Upper lobe of left lung (tissue), 4 donors: ENCODE results near the gene CCDC81.

Source experiments
- EP300 ChIP-seq, 4 donors: sonication (generic); formaldehyde crosslinking; IDR thresholded peaks; one replicate each; pipeline ENCODE4 v1.5.1; 2017; ENCODE audit warnings: antibody characterized with exemption in 4 of 4, control low read depth in 2 of 4
- POLR2A ChIP-seq, 4 donors: fragments of 450-650 bp; IDR thresholded peaks; one replicate each; pipeline ENCODE4 v1.5.1; 2016 to 2017; ENCODE audit warnings: antibody characterized with exemption in 4 of 4, mild to moderate bottlenecking in 2 of 4
- TF ChIP-seq, protein P1 (sequence below), 6 experiments: fragments of 450-650 bp in 4 of 6; fragments of 200-600 bp in 2 of 6; sonication (generic) in 2 of 6; IDR thresholded peaks; one replicate each; pipeline ENCODE4 v1.5.1; 2016 to 2019; ENCODE audit warnings: antibody characterized with exemption in 6 of 6

DNA sequence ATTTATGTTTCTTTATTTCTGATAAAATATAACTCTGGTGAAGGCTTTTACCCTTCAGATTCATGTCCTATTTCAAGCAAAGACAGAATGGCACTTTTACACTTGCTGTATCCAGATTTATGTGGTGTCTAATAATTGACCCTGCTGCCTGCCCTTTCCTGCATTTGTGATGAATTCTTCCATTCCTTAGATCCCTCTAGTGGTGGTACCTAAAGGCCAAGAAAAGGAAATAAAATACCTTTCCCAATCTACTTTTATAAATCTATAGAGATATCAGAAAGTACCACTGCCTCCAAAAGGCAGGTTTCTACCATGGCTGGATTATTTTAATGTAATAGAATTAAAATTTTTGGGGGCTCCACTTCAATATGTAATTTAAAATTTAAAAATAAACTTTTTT, 34.2 kb downstream of the CCDC81 start:
- TF ChIP-seq, protein P1, sequence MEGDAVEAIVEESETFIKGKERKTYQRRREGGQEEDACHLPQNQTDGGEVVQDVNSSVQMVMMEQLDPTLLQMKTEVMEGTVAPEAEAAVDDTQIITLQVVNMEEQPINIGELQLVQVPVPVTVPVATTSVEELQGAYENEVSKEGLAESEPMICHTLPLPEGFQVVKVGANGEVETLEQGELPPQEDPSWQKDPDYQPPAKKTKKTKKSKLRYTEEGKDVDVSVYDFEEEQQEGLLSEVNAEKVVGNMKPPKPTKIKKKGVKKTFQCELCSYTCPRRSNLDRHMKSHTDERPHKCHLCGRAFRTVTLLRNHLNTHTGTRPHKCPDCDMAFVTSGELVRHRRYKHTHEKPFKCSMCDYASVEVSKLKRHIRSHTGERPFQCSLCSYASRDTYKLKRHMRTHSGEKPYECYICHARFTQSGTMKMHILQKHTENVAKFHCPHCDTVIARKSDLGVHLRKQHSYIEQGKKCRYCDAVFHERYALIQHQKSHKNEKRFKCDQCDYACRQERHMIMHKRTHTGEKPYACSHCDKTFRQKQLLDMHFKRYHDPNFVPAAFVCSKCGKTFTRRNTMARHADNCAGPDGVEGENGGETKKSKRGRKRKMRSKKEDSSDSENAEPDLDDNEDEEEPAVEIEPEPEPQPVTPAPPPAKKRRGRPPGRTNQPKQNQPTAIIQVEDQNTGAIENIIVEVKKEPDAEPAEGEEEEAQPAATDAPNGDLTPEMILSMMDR (IDR thresholded peaks at IDR 0.05) = no peak
- TF ChIP-seq POLR2A (IDR thresholded peaks at IDR 0.05) (no peak), EP300 (IDR thresholded peaks at IDR 0.05) (no peak)
